ENCODE measurements around the gene STARD5.

- TF ChIP-seq CTCF (IDR thresholded peaks at IDR 0.05): no peak
- no peak for TF ChIP-seq ZFX (IDR thresholded peaks at IDR 0.05; ENCODE audit: borderline replicate concordance)
These were observed 54.9 kb downstream of the STARD5 start for GRCh38 chr15:81268881-81269601.
